Spleen (tissue), 7 donors: Measurements from ENCODE around the gene GUCD1.

ENCODE experiments used
- POLR2AphosphoS5 ChIP-seq, 3 donors: sonication (generic); formaldehyde crosslinking; IDR thresholded peaks; one replicate each; pipeline ENCODE4 v1.5.1; 2017; ENCODE audit warnings: antibody characterized with exemption in 3 of 3
- TF ChIP-seq, protein P1 (sequence below), 11 experiments: fragments of 200-600 bp in 7 of 11; fragments of 450-650 bp in 4 of 11; sonication (generic) in 4 of 11; IDR thresholded peaks in 8 of 11; conservative IDR thresholded peaks in 3 of 11; 1 replicate in 7 of 11; 2 replicates in 4 of 11; pipeline versions ENCODE4 v1.4.0 to v1.8.0; 2016 to 2021; ENCODE audit warnings: antibody characterized with exemption in 11 of 11, inconsistent platforms in 4 of 11, mild to moderate bottlenecking in 1 of 11
- donor health status: DM: no; HTN: no; CAD: no; lungs with moderate emphysema.
- donor health status: DM: no; HTN: no; CAD: no.
- donor health status: DM: no; HTN: no; CAD: no.

- TF ChIP-seq, protein P1, sequence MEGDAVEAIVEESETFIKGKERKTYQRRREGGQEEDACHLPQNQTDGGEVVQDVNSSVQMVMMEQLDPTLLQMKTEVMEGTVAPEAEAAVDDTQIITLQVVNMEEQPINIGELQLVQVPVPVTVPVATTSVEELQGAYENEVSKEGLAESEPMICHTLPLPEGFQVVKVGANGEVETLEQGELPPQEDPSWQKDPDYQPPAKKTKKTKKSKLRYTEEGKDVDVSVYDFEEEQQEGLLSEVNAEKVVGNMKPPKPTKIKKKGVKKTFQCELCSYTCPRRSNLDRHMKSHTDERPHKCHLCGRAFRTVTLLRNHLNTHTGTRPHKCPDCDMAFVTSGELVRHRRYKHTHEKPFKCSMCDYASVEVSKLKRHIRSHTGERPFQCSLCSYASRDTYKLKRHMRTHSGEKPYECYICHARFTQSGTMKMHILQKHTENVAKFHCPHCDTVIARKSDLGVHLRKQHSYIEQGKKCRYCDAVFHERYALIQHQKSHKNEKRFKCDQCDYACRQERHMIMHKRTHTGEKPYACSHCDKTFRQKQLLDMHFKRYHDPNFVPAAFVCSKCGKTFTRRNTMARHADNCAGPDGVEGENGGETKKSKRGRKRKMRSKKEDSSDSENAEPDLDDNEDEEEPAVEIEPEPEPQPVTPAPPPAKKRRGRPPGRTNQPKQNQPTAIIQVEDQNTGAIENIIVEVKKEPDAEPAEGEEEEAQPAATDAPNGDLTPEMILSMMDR (IDR thresholded peaks at IDR 0.05 in 8 of 11, conservative IDR thresholded peaks at IDR 0.05 in 3 of 11), result no peak
- peak in 1 of 3 donors; percentile 43 for TF ChIP-seq POLR2AphosphoS5 (IDR thresholded peaks at IDR 0.05)
Measured at GRCh38 chr22:24548812-24549211, 6.1 kb downstream of the GUCD1 start.
